Endothelial cell of umbilical vein (primary cell): ENCODE results near the gene BHLHA15. TPM values are rescaled to one million over a fixed set of nuclear protein-coding genes. Genes with fewer than 3 reads are reported as not detected.

Experiments used
- BruUV-seq: library from RNA; stranded (reverse); fragments of 400-500 nt; replicated peaks from 2 replicates; lab custom pipeline; 2021; lab: Mats Ljungman, UMichigan
- CTCF ChIA-PET: fragments of 300-600, 350-600 bp; sonication (Branson Sonifier 250); formaldehyde crosslinking; loops from one replicate; lab custom pipeline; 2021; ENCODE audit warnings: antibody characterized with exemption, inconsistent platforms; lab: Charles Lee
- POLR2A ChIA-PET: fragments of 300-600, 350-600 bp; sonication (Branson Sonifier 250); formaldehyde crosslinking; loops from one replicate; lab custom pipeline; 2021; ENCODE audit warnings: antibody characterized with exemption, inconsistent platforms; lab: Charles Lee
- DNase-seq: peaks from one replicate; pipeline ENCODE4 v3.0.0-alpha.2; 2011; ENCODE audit warnings: low read depth, low spot score
- FAIRE-seq: peaks from 2 replicates; lab custom pipeline; 2011; peaks lifted over from hg19 to GRCh38; lab: Jason Lieb, UNC
- H2AFZ ChIP-seq: 2 replicates; pipeline ENCODE4 v1.6.0; 2012; ENCODE audit warnings: low read depth, low read length, control low read depth, inconsistent platforms
- H3K27ac ChIP-seq: 2 replicates; pipeline ENCODE4 v1.5.1; 2011; ENCODE audit warnings: low read depth, mild to moderate bottlenecking, control low read depth, low read length, moderate library complexity; ENCODE audit not compliant: insufficient read depth
- H3K27me3 ChIP-seq, 2 experiments: 2 replicates each; pipeline versions ENCODE4 v1.6.0 to v1.6.1; 2011; ENCODE audit warnings: low read length in 2 of 2, mixed read lengths in 1 of 2; ENCODE audit not compliant: control insufficient read depth in 2 of 2, insufficient read depth in 2 of 2
- H3K36me3 ChIP-seq, 2 experiments: 2 replicates in 1 of 2; 3 replicates in 1 of 2; pipeline ENCODE4 v1.5.1; 2011; ENCODE audit warnings: low read length in 2 of 2, mild to moderate bottlenecking in 1 of 2, moderate library complexity in 1 of 2; ENCODE audit not compliant: control insufficient read depth in 2 of 2, insufficient read depth in 2 of 2; ENCODE audit errors: extremely low read depth in 1 of 2
- H3K4me1 ChIP-seq: 3 replicates; pipeline ENCODE4 v1.5.1; 2011; ENCODE audit warnings: mild to moderate bottlenecking, low read length; ENCODE audit not compliant: control insufficient read depth, insufficient read depth; ENCODE audit errors: extremely low read depth
- H3K4me2 ChIP-seq: 2 replicates; pipeline ENCODE4 v1.6.1; 2011; ENCODE audit warnings: low read length, control low read depth, mixed read lengths; ENCODE audit not compliant: insufficient read depth
- H3K4me3 ChIP-seq, 3 experiments: fragments of 200-600 bp in 1 of 3; sonication (generic), shearing (Covaris generic) in 1 of 3; replicated peaks in 1 of 3; 2 replicates each; pipeline ENCODE4 v1.5.1; 2011 to 2016; ENCODE audit warnings: control low read depth in 3 of 3, low read length in 3 of 3, mild to moderate bottlenecking in 2 of 3, inconsistent platforms in 1 of 3, low read depth in 1 of 3, moderate library complexity in 1 of 3; ENCODE audit not compliant: insufficient read depth in 1 of 3
- H3K79me2 ChIP-seq: 2 replicates; pipeline ENCODE4 v1.6.0; 2012; ENCODE audit warnings: low read length, inconsistent platforms; ENCODE audit not compliant: control insufficient read depth, insufficient read depth
- H3K9ac ChIP-seq: replicated peaks from 2 replicates; pipeline ENCODE3; 2011; ENCODE audit warnings: low read length, control low read depth; ENCODE audit not compliant: insufficient read depth; ENCODE audit errors: extremely low read depth
- H3K9me1 ChIP-seq: replicated peaks from 3 replicates; pipeline ENCODE4 v1.6.0; 2011; ENCODE audit warnings: mild to moderate bottlenecking, low read length; ENCODE audit not compliant: control insufficient read depth, insufficient read depth; ENCODE audit errors: extremely low read depth
- H3K9me3 ChIP-seq: replicated peaks from 2 replicates; pipeline ENCODE4 v1.5.1; 2012; ENCODE audit warnings: low read length, inconsistent platforms; ENCODE audit not compliant: control insufficient read depth, insufficient read depth
- H4K20me1 ChIP-seq: replicated peaks from 2 replicates; pipeline ENCODE3; 2011; ENCODE audit warnings: mild to moderate bottlenecking, low read length; ENCODE audit not compliant: control insufficient read depth, insufficient read depth; ENCODE audit errors: extremely low read depth
- CTCF ChIP-seq, 2 donors: IDR thresholded peaks; 1 replicate in 1 of 2; 2 replicates in 1 of 2; pipeline ENCODE4 v1.5.1; 2011; ENCODE audit warnings: low read length in 2 of 2, mild to moderate bottlenecking in 2 of 2, moderate library complexity in 2 of 2, control low read depth in 1 of 2, inconsistent platforms in 1 of 2, low read depth in 1 of 2; ENCODE audit not compliant: insufficient read depth in 1 of 2; ENCODE audit errors: extremely low read depth in 1 of 2
- EZH2 ChIP-seq: IDR thresholded peaks from 2 replicates; pipeline ENCODE4 v1.6.1; 2012; ENCODE audit warnings: borderline replicate concordance, low read depth, mild to moderate bottlenecking, moderate library complexity, low read length, inconsistent platforms; ENCODE audit not compliant: severe bottlenecking
- FOS ChIP-seq: IDR thresholded peaks from 2 replicates; pipeline ENCODE4 v1.6.1; 2011; ENCODE audit warnings: mild to moderate bottlenecking, low read length, moderate library complexity, borderline replicate concordance; ENCODE audit not compliant: insufficient read depth
- dilution Hi-C: fragments of 300-500 bp; cut with MboI; formaldehyde crosslinking; loops from one replicate; pipeline ENCODE4 v1.15.0; 2019; ENCODE audit warnings: low sequenced_read_pairs; ENCODE audit not compliant: extremely low pct_ligation_motif_present
- intact Hi-C: fragments of 100-400 bp; cut with micrococcal nuclease; formaldehyde crosslinking; loops from one replicate; pipeline ENCODE4 v1.10.0; 2022
- polyA plus RNA-seq, 4 experiments: library from polyadenylated mRNA; depleted of rRNA in 3 of 4; stranded (reverse) in 3 of 4; unstranded in 1 of 4; fragments of >200 nt; gene quantifications; 2 replicates each; pipeline versions ENCODE4 v1.2.1 to v1.2.3, GENCODE V29; 2011 to 2012; ENCODE audit warnings: missing spikeins in 1 of 4
- total RNA-seq: library from RNA; stranded (reverse); gene quantifications from 2 replicates; pipeline ENCODE4 v1.2.3, GENCODE V29; 2021
- TF ChIP-seq, protein P1 (sequence below): IDR thresholded peaks from 2 replicates; pipeline ENCODE4 v1.6.1; 2011; ENCODE audit not compliant: insufficient read depth, insufficient read length

BHLHA15 gene
- total and polyA plus RNA-seq, 2 donors (not counting 3 experiments of a cell fraction or from before 2014, with no cell fraction given) = 0.81 to 1.2 TPM

DNA sequence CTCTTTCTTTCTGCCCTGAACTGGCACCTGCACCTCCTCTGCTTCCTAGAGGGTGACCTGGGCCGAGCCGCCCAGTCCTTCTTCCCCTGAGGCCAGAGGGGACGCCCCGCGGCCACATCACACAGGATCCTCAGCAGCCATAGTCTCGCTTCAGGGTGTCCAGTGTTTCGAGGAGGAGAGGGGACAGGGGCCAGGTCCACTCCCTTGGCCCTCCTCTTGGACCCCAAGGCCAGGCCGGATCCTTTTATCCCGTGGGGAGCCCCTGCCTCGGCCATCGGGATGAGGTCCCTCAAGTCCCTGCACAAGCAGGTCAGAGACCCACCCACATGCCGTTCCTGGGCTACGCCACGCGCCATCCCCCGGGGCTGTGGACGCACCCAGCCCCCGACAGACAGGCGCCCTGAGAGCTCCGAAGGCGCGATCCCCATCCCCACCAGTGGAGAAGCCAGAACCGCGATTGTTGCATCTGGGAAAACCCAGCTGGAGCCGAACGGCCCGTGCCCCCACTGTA is 3.6 kb downstream of the BHLHA15 start:
- BruUV-seq = no TSS peak
- Histone ChIP-seq H3K36me3 (peaks cover 2 to 15% of the 10 kb centered on the region in 2 experiments), H3K9me3 (no peaks in the 10 kb centered on the region), H3K27me3 (no peaks in the 10 kb centered on the region), H4K20me1 (no peaks in the 10 kb centered on the region), H3K9ac (no peak overlapping the region), H3K9me1 (no peaks in the 10 kb centered on the region), H2AFZ (no peak overlapping the region), H3K4me3 (no peak overlapping the region), H3K79me2 (no peaks in the 10 kb centered on the region), H3K4me2 (no peak overlapping the region), H3K4me1 (peaks cover 2% of the 10 kb centered on the region), H3K27ac (no peak overlapping the region)
- FAIRE-seq (no peak), DNase-seq (no peak)
- intact Hi-C loops = no loop called here
- ChIA-PET POLR2A (no interaction called here), CTCF (no interaction called here)
- TF ChIP-seq EZH2 (no peak), CTCF (IDR thresholded peaks at IDR 0.05; ENCODE audit: extremely low read depth in 1 of 2, insufficient read depth in 1 of 2, low read depth in 1 of 2, low read length in 2 of 2) (no peak), FOS (no peak)
- TF ChIP-seq, protein P1, sequence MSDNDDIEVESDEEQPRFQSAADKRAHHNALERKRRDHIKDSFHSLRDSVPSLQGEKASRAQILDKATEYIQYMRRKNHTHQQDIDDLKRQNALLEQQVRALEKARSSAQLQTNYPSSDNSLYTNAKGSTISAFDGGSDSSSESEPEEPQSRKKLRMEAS = no peak
- dilution Hi-C loops = no loop called here
